C4-2B (cell line): ENCODE measurements around the gene B3GAT1.

Experiments
- CTCF ChIP-seq: fragments of 450-650 bp; conservative IDR thresholded peaks from 2 replicates; pipeline ENCODE4 v1.5.1; 2017; ENCODE audit warnings: mild to moderate bottlenecking
- ZFX ChIP-seq: fragments of 450-650 bp; IDR thresholded peaks from 2 replicates; pipeline ENCODE4 v1.6.1; 2017

GRCh38 chr11:134363161-134363560 lies 48.9 kb downstream of the B3GAT1 start:
- no peak for TF ChIP-seq CTCF
- no peak for TF ChIP-seq ZFX
